Lower leg skin (tissue), 3 donors: Measurements from ENCODE around the gene TMEM145.
"Not testable (repeated sequence)": the region's sequence is repeated elsewhere in the genome, so short reads cannot be mapped to it uniquely, and the experiment has no call there.

Experiments
- POLR2A ChIP-seq, 2 donors: fragments of 450-650 bp; IDR thresholded peaks; one replicate each; pipeline ENCODE4 v1.6.1; 2016 to 2017; ENCODE audit warnings: antibody characterized with exemption in 2 of 2, mild to moderate bottlenecking in 1 of 2, moderate library complexity in 1 of 2
- TF ChIP-seq, protein P1 (sequence below), 3 donors: fragments of 450-650 bp; IDR thresholded peaks; one replicate each; pipeline ENCODE4 v1.5.1; 2016; ENCODE audit warnings: antibody characterized with exemption in 3 of 3, mild to moderate bottlenecking in 3 of 3, moderate library complexity in 2 of 3

- TF ChIP-seq, protein P1, sequence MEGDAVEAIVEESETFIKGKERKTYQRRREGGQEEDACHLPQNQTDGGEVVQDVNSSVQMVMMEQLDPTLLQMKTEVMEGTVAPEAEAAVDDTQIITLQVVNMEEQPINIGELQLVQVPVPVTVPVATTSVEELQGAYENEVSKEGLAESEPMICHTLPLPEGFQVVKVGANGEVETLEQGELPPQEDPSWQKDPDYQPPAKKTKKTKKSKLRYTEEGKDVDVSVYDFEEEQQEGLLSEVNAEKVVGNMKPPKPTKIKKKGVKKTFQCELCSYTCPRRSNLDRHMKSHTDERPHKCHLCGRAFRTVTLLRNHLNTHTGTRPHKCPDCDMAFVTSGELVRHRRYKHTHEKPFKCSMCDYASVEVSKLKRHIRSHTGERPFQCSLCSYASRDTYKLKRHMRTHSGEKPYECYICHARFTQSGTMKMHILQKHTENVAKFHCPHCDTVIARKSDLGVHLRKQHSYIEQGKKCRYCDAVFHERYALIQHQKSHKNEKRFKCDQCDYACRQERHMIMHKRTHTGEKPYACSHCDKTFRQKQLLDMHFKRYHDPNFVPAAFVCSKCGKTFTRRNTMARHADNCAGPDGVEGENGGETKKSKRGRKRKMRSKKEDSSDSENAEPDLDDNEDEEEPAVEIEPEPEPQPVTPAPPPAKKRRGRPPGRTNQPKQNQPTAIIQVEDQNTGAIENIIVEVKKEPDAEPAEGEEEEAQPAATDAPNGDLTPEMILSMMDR (IDR thresholded peaks at IDR 0.05), result not testable (repeated sequence)
- TF ChIP-seq POLR2A (IDR thresholded peaks at IDR 0.05), result not testable (repeated sequence)
Measured at GRCh38 chr19:42266105-42266504, 47.0 kb upstream of the TMEM145 start.
